SK-N-MC (cell line): ENCODE measurements around the gene GSE1.

Experiments used
- DNase-seq: peaks from one replicate; pipeline ENCODE4 v3.0.0-alpha.2; 2011; ENCODE audit warnings: low read depth, low spot score
- H3K27ac ChIP-seq: fragments of 200-600 bp; sonication (generic); 2 replicates; pipeline ENCODE4 v1.5.1; 2016; ENCODE audit warnings: mixed run types
- H3K36me3 ChIP-seq: fragments of 200-600 bp; sonication (generic); 2 replicates; pipeline ENCODE4 v1.6.1; 2017; ENCODE audit warnings: antibody characterized with exemption, low read length, mixed read lengths; ENCODE audit not compliant: insufficient read depth
- H3K4me3 ChIP-seq: fragments of 200-600 bp; sonication (generic); 2 replicates; pipeline ENCODE4 v1.5.1; 2016
- H3K9ac ChIP-seq: fragments of 200-600 bp; sonication (generic); 2 replicates; pipeline ENCODE4 v1.8.0; 2017; ENCODE audit warnings: mixed run types, mixed read lengths; ENCODE audit not compliant: insufficient read length
- H3K9me3 ChIP-seq: fragments of 200-600 bp; sonication (generic); 2 replicates; pipeline ENCODE4 v1.6.1; 2017; ENCODE audit warnings: low read depth, mild to moderate bottlenecking, antibody characterized with exemption, low read length, moderate library complexity, mixed read lengths
- EZH2 ChIP-seq: fragments of 200-600 bp; sonication (generic); IDR thresholded peaks from one replicate; pipeline ENCODE4 v1.6.1; 2017; ENCODE audit warnings: antibody characterized with exemption
- FOXP2 ChIP-seq: optimal IDR thresholded peaks from 2 replicates; pipeline ENCODE3; 2011; ENCODE audit warnings: mild to moderate bottlenecking, moderate library complexity; ENCODE audit not compliant: insufficient read depth; ENCODE audit errors: extremely low read length, control extremely low read depth
- POLR2AphosphoS5 ChIP-seq: IDR thresholded peaks from 2 replicates; pipeline ENCODE4 v1.6.1; 2012; ENCODE audit warnings: mild to moderate bottlenecking, low read depth, low read length, borderline replicate concordance

Gene GSE1

GRCh38 chr16:85640254-85640558 lies 27.1 kb downstream of the GSE1 start:
- Histone ChIP-seq H3K36me3 (no peaks in the 10 kb centered on the region), H3K27ac (no peak overlapping the region), H3K9me3 (no peaks in the 10 kb centered on the region), H3K4me3 (no peak overlapping the region), H3K9ac (no peak overlapping the region)
- TF ChIP-seq FOXP2 (no peak), EZH2 (no peak), POLR2AphosphoS5 (no peak)
- DNase-seq: no peak

GRCh38 chr16:85640585-85640984 lies 27.5 kb downstream of the GSE1 start:
- H3K9me3 ChIP-seq: no peaks in the 10 kb centered on the region
- H3K36me3 ChIP-seq: no peaks in the 10 kb centered on the region
- no peak overlapping the region for H3K27ac ChIP-seq
- no peak overlapping the region for H3K4me3 ChIP-seq
- H3K9ac ChIP-seq: no peak overlapping the region
- no peak for DNase-seq
- TF ChIP-seq EZH2: no peak

- Histone ChIP-seq H3K9me3 (no peaks in the 10 kb centered on the region), H3K27ac (no peak overlapping the region), H3K9ac (no peak overlapping the region), H3K36me3 (no peaks in the 10 kb centered on the region), H3K4me3 (no peak overlapping the region)
- DNase-seq: no peak
- no peak for TF ChIP-seq EZH2
- no peak for TF ChIP-seq FOXP2
Measured at GRCh38 chr16:85641305-85641704, 28.2 kb downstream of the GSE1 start.

- DNase-seq: no peak
- no peak overlapping the region for H3K27ac ChIP-seq
- no peak for TF ChIP-seq POLR2AphosphoS5
- TF ChIP-seq FOXP2: no peak
- no peak for TF ChIP-seq EZH2
- no peaks in the 10 kb centered on the region for H3K9me3 ChIP-seq
- H3K36me3 ChIP-seq: no peaks in the 10 kb centered on the region
- H3K4me3 ChIP-seq: no peak overlapping the region
- no peak overlapping the region for H3K9ac ChIP-seq
Measured at GRCh38 chr16:85641776-85642176, 28.7 kb downstream of the GSE1 start.

GRCh38 chr16:85642762-85643358 lies 29.7 kb downstream of the GSE1 start:
- Histone ChIP-seq H3K36me3 (no peaks in the 10 kb centered on the region), H3K9me3 (no peaks in the 10 kb centered on the region), H3K4me3 (no peak overlapping the region), H3K27ac (no peak overlapping the region), H3K9ac (no peak overlapping the region)
- no peak for DNase-seq
- TF ChIP-seq EZH2: no peak
- TF ChIP-seq POLR2AphosphoS5: no peak
- TF ChIP-seq FOXP2: no peak

- TF ChIP-seq POLR2AphosphoS5 (no peak), EZH2 (no peak), FOXP2 (no peak)
- Histone ChIP-seq H3K4me3 (no peak overlapping the region), H3K36me3 (no peaks in the 10 kb centered on the region), H3K9me3 (no peaks in the 10 kb centered on the region), H3K27ac (no peak overlapping the region), H3K9ac (no peak overlapping the region)
- no peak for DNase-seq
Measured at GRCh38 chr16:85643631-85644030, 30.5 kb downstream of the GSE1 start.

DNA sequence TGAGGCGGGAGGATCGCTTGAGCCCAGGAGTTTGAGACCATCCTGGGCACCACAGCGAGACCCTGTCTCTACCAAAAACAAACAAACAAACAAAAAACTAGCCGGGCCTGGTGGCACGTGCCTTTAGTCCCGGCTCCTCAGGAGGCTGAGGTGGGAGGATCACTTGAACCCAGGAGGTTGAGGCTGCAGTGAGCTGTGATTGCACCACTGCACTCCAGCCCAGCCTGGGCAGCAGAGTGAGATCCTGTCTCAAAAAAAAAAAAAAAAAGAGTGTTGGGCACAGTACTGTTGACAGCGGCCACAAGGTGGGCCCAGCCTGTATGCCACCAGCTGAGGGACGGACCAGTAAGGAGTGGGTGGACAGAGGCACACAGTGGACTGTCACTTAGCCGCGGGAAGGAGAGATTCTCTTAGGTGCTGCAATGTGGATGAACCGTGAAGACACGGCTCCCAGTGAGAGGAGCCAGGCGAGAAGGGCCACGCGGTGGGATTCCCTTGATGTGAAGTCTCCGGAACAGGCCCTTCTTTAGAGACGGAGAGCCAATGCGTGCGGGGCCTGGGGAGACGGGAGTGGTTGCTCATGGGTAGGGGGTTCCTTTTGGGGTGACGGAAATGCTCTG lies 31.1 kb downstream of the GSE1 start:
- Histone ChIP-seq H3K27ac (no peak overlapping the region), H3K9ac (no peak overlapping the region), H3K9me3 (no peaks in the 10 kb centered on the region), H3K4me3 (no peak overlapping the region), H3K36me3 (no peaks in the 10 kb centered on the region)
- DNase-seq: no peak
- no peak for TF ChIP-seq POLR2AphosphoS5
- no peak for TF ChIP-seq EZH2
- TF ChIP-seq FOXP2: no peak

DNA sequence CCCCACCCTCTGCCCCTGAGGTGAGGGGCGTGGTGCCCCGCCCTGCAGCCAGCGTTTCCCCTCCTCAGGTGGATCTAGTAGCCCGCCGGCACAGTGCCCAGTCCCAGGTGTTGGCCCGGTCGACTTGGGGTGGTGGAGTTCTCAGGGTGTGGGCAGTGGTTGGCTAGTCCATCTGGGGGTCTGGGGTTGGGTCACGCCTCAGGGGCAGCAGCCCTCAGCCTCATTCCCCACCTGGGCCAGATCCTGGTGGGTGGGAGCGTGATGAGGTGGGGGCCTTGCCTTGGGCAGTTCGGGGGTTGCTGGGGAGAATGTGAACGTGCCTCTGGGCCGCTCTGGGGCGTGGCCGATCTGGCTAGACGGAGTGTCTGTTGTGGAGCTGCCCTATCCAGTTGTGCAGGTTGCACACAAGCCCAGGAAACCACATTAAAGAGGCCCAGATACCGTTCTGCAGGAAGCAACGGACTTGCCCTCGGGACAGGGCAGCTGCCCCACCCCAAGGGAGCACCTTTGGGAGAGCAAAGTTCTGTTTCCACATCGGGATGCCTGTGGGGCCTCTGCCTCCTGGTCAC lies 32.0 kb downstream of the GSE1 start:
- Histone ChIP-seq H3K27ac (no peak overlapping the region), H3K9me3 (no peaks in the 10 kb centered on the region), H3K36me3 (no peaks in the 10 kb centered on the region), H3K4me3 (no peak overlapping the region), H3K9ac (no peak overlapping the region)
- DNase-seq: no peak
- TF ChIP-seq FOXP2 (no peak), POLR2AphosphoS5 (no peak), EZH2 (no peak)

GRCh38 chr16:85646358-85646907 lies 33.3 kb downstream of the GSE1 start:
- Histone ChIP-seq H3K36me3 (no peaks in the 10 kb centered on the region), H3K4me3 (no peak overlapping the region), H3K27ac (no peak overlapping the region), H3K9me3 (no peaks in the 10 kb centered on the region), H3K9ac (no peak overlapping the region)
- no peak for DNase-seq
- no peak for TF ChIP-seq POLR2AphosphoS5
- TF ChIP-seq EZH2: no peak
- TF ChIP-seq FOXP2: no peak
